Stimulated activated CD8-positive, alpha-beta memory T cell treated with anti-CD3 and anti-CD28 coated beads, Interleukin-4, amount 100 ng/mL, for 48 hours (primary cell): ENCODE results near the gene PRF1.
"Not testable (repeated sequence)": the region's sequence is repeated elsewhere in the genome, so short reads cannot be mapped to it uniquely, and the experiment has no call there.

Experiments
- DNase-seq: peaks from one replicate; pipeline ENCODE4 v3.0.0-alpha.2; 2020

The PRF1 gene

GRCh38 chr10:70602665-70603448 lies at the start of gene PRF1:
Gene PRF1 (minus strand): TSS chr10:70602741. CDS start chr10:70600902, 1,839 bp downstream.
- peak; percentile 89 for DNase-seq

GRCh38 chr10:70651661-70652060 lies 49.1 kb upstream of the PRF1 start:
- peak; percentile 25 for DNase-seq

- DNase-seq = peak; percentile 1
Observed at GRCh38 chr10:70650718-70651117, 48.2 kb upstream of the PRF1 start.

GRCh38 chr10:70650104-70650503 lies 47.6 kb upstream of the PRF1 start:
- peak; percentile 3 for DNase-seq

GRCh38 chr10:70649526-70649925 lies 47.0 kb upstream of the PRF1 start:
- DNase-seq = no peak

- DNase-seq = no peak
Observed at GRCh38 chr10:70648427-70648826, 45.9 kb upstream of the PRF1 start.

- no peak for DNase-seq
Observed at GRCh38 chr10:70647086-70647485, 44.5 kb upstream of the PRF1 start.

GRCh38 chr10:70644959-70645358 lies 42.4 kb upstream of the PRF1 start:
- DNase-seq = not testable (repeated sequence)

- not testable (repeated sequence) for DNase-seq
Observed at GRCh38 chr10:70643272-70643671, 40.7 kb upstream of the PRF1 start.

- not testable (repeated sequence) for DNase-seq
Observed at GRCh38 chr10:70639640-70640383, 37.3 kb upstream of the PRF1 start.

GRCh38 chr10:70634515-70634914 lies 32.0 kb upstream of the PRF1 start:
- not testable (repeated sequence) for DNase-seq

GRCh38 chr10:70634011-70634410 lies 31.5 kb upstream of the PRF1 start:
- no peak for DNase-seq

- not testable (repeated sequence) for DNase-seq
Observed at GRCh38 chr10:70631735-70632134, 29.2 kb upstream of the PRF1 start.

GRCh38 chr10:70629338-70629737 lies 26.8 kb upstream of the PRF1 start:
- no peak for DNase-seq

- no peak for DNase-seq
Observed at GRCh38 chr10:70626056-70626455, 23.5 kb upstream of the PRF1 start.

GRCh38 chr10:70622981-70623844 lies 20.7 kb upstream of the PRF1 start:
- DNase-seq = no peak

- DNase-seq = no peak
Observed at GRCh38 chr10:70622541-70622940, 20.0 kb upstream of the PRF1 start.

GRCh38 chr10:70621503-70622078 lies 19.1 kb upstream of the PRF1 start:
- no peak for DNase-seq

- DNase-seq = no peak
Observed at GRCh38 chr10:70620020-70620289, 17.4 kb upstream of the PRF1 start.

- DNase-seq = no peak
Observed at GRCh38 chr10:70619271-70620019, 16.9 kb upstream of the PRF1 start.

- no peak for DNase-seq
Observed at GRCh38 chr10:70618663-70619062, 16.1 kb upstream of the PRF1 start.
